Embryonic facial prominence (tissue), 1 donor: ENCODE data around the gene RELT.

Experiments used
- DNase-seq: peaks from one replicate; pipeline ENCODE4 v3.0.0-alpha.2; 2016; ENCODE audit errors: extremely low spot score

The RELT gene

DNA sequence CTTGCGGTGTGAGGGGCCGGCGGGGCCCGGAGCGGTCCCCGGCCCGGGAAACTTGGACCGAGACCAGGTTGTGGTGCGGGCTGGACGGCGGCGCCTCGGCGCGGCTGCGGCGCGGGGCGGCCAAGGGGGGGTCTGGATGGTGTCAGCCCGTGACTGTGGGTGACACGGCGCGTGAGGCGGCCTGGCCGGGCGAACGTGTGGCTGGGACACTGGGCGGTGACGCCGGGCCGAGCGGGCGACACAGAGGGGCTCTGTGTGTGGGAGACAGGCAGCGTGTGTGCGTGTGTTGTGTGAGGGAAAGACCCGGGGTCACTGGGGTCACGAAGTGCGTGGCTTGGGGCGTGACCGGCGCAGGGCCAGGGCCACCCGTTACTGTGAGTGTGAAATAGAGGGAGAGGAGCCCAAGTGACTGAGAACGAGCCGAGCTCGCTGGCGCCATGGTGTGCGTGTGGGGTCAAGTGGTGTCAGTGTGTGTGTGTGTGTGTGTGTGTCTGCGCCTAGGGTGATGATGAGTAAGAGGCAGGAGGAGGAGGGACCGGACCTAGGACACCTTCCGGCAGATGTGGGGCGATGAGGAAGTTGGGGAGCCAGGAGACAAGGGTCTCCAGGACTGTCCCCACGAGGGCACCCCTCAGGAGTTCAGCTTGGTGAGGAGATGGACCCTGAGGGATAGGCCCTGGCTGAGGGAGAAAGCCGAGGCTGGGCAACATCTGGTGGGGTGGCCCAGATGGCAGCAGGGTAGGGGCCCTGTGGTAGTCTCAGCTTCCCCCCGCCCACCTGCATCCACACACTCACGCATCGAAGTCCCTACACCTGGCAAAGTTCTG, 817 bp downstream of the RELT start:
- no peak for DNase-seq

DNA sequence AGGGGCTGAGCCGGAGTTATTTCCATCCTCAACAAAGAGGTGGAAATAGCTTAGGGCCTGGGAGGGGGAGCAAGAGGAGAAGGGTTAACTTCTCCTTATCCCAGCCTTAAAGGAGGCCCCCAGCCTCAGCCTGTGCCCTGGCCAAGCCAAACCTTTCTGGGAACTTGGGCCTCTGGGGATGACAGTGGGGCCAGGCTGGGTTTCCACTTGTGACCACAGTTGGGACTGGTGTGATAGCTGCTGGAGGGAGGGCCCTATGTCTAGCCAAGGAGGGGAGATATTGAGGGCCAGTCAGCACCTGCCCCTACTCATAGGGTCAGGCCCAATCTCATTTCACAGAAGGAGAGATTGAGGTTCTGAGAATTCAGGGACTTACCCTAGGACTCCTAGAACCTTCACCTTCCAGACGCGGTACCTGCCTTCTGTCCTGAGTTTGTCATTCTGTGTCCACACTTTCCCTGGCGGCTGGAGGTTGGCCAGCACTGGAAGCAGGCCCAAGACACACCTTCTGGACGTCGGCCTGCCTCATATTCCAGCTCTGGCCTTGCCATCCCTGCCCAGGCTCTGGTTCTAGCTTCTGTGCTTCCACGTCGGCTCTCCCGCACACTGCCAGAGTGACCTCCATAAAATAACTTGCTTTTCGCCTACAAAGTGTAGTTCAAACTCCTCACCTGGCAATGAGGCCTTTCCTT, 3.1 kb downstream of the RELT start:
- no peak for DNase-seq

DNA sequence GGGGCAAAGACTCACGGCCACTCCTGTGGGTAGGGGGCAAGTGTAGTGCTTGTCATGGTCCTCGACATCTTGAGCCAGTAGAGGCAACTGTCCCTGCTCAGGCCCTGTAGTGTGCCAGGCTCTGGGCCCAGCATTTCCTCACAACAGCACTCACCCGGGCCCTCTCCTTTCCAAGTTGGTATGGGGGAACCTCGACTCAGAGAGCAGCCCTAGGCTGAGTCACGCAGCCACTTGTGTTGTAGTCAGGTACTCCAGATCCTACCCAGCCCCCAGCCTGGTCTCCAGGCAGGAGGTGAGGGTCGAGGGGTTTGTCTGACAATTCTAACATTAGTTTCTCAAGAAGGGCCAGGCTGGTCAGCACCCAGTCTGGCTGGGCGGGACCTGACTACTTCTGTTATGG, 4.1 kb downstream of the RELT start:
- DNase-seq: no peak

DNA sequence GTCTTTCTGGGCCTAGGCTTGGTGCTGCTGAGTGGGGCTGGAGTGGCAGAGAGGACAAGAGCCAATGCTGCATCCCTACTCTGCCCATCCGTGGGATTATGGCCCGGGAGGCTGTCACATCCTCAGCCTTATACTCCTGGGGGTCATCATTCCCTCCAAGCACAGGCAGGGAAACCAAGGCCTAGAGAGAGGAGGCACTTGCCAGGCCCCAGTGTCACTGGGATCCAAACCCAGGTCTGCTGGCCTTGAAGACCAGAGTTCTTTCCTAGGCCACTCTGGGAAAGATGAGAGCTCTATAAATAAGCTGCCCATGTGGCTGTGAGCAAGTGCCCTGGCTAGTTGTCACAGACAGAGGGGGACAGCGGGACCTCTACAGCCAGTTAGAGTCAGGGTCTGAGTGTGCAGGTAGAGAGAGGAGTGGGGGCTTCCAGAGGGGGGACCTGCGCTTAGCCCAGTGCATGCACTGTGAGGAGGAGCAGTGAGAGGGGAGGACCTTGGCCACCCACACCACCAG, 4.8 kb downstream of the RELT start:
- no peak for DNase-seq

DNA sequence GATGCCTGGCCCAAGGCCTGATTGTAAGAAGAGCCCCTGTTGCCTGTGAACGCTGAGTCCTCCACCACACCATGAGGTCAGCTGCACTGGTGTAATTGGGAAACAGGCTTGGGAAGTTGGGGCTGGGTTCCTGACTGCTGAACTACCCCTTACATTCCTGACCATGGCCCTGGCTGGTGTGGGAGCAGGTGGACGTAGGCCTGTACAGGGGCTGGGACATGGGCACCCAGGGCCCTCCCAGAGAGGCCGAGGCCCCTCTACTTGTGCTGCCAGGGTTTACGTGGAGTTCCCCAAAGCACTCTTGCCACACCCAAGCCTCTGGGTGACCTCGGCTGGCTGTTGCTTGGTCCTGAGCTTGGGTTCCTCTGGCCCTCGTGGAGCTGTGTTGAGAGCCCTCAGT, 5.4 kb downstream of the RELT start:
- no peak for DNase-seq

DNA sequence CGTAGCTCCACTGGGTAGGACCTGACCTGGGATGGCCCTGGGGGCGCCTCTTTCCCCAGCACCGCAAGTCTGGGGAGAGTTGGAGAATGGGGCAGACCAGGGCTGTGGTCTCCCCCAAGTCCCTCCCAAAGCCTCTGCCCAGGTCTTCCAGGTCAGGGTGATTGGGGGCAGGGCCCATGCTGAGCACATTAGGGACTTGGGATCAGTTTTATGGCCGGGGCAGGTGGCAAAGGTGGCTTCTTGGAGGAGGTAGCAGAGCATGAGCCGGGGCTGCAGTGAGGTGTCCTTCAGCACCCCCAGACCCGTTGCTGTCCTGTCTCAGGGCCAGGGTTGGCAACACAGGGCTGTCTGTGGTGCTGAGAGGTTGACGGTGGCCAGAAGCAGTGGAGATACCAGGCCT, 6.0 kb downstream of the RELT start:
- DNase-seq: no peak

DNA sequence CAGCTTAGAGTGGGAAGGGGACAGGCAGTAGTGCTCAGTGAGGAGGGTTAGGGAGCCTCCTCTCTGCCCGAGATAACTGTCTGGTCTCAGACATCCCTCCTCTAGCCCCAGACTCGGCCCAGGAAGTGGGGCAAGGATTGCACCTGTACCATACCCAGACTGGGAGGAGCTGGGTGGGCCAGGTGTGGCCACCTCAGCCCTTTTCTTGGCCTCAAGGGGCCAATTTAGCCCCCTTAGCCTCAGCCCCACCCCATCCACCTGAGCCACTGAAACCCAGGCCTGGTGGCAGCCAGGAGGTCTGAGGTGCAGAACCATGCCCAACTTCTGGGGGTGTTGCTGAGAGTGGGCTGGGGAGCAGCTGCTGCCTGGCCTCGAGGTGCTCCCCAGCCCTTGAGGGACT, 6.5 kb downstream of the RELT start:
- DNase-seq: no peak

DNA sequence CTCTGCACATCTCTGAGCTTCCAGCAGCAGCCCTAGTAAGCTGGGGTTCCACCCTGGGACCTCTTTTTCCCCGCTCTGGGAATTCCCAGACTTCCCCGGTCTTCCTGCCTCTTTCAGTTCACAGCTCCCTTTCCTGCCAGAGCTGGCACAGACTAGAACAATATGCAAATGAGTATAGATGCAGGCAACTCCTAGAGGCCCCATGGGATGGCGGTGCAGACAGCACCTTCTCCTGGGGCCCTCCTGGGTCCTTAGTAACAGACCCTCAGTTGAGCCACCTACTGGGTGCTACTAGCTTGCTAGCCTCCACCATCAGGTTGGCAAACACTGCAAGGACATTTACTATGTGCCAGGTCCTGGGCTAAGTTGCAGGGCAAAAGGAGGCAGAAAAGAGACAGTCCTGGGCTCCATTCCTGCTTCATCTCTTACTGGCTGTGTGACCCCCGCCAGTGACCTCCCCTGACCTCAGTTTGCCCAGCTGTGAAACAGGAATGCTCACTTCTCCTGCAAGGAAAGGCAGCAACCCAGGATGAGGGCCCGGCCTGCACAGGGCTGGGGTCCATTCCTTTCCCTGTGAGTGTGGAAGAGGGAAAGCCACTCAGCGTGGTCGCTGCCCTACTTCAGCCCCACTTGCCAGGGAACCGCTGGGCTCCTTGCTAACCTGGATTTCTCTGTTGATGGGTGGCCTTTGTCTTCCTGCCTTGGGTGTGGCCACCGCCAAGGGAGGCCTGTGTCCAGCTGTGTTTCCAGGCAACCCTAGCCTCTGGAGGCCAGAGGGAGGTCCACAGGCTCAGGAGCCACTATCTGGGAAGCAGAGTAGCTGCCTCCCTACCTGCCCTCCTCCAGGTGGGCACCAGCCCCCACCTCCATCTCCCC, 7.3 kb downstream of the RELT start:
- no peak for DNase-seq

DNA sequence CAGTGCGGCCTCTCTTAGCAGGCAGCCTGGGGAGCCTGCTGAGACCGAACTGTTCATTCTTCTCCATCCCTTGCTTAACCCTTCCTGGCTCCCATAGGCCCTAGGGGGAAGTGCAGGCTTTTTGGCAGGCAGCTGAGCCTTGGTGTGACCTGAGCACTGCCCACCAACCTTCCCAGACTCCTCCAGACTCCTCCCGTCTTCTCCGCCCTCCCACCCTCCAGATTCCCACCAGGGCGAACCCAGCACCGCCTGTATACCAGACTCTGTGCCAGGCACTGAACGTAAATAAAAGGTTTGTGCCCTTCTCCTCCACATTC, 7.9 kb downstream of the RELT start:
- DNase-seq: no peak

DNA sequence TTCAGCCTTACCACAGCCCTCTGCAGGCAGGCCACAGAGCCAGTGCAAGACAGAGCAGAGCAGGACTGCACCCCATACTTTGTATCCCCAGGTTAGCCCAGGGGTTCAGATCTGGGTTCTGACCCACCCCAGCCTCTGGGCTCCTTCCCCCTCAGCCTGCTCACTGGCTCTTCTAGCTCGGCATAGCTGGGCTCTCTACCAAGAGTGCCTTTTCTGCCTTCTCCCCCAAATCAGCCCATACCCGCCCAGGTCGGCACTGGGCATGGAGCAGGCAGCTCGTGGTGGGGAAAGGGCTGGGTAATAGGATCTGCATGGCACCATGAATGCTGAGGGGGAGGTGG, 8.3 kb downstream of the RELT start:
- DNase-seq: no peak

DNA sequence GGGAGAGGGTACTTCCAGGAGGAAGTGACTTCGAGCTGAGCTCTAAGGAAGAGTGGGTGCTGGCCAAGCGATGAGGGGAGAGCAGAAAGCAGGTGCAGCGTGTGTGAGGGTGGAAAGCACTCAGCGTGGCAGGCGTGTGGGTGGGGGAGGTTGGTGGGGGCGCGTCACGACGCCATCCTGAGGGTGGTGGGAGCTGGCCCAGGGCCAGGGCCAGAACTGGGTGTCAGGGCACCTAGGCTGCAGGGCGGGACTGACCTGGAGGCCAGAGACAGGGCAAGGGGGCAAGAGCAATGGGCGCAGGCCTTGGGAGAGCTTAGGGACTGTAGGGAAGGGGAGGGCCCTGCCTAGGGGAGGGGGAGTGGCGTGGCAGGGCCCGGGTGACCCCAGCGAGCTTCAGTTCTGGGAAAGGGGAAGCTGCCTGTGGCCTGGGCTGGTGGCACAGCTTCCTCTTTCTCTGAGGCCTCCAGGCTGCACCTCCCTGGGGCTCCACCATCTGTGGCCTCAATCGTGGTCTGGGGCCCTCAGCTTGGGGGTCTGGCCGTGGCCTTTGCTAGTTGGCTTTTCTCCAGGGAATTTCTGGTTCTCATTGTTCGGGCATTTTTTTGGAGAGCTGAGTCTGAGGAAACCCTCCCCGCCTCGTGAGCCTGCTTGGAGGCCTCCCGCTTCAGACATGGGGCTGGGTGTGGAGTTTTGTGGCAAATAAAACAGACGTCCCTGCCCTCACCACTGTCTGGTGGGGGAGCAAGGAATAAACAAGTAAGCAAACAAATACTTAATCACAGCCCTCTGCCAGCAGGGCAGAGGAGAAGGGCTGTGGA, 8.9 kb downstream of the RELT start:
- DNase-seq: no peak

DNA sequence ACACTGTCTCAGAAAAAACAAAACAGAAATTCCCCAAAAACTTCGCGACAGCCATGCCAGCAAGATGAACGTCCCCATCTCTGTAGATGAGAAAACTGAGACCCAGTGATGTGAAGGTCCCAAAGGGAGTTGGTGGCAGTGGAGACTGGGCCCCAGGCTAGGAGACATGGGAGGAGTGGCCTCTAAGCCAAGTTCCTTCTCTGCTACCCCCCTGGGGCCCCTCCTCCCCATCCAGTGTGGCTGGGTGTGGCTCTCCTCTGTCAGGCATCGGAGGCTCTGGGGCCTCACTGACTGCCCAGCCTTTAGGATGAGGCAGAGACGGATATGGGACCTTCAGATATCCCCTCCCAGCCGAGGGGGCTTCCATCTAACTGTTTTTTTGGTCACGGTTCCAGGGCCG, 9.8 kb downstream of the RELT start:
- DNase-seq: no peak

DNA sequence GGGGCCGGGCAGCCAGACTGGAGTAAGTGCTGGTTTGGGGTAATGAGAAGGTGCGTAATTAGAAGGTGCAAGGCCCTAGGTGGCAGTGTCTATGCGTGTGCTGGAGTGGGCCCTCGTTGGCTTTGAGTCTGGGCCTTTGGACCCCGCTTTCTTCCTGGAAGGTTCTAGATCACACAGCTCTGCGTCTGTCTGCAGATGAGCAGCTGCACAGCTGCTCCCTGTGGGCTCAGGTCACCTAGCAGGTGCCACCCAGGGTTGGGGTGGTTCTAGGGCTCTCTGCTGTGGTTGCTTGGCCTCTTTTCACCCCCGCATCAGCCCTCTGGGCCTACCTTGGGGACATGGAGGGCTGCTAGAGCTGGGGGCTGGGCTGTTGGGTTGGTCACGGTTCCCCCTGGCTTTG, 10.3 kb downstream of the RELT start:
- DNase-seq: no peak

DNA sequence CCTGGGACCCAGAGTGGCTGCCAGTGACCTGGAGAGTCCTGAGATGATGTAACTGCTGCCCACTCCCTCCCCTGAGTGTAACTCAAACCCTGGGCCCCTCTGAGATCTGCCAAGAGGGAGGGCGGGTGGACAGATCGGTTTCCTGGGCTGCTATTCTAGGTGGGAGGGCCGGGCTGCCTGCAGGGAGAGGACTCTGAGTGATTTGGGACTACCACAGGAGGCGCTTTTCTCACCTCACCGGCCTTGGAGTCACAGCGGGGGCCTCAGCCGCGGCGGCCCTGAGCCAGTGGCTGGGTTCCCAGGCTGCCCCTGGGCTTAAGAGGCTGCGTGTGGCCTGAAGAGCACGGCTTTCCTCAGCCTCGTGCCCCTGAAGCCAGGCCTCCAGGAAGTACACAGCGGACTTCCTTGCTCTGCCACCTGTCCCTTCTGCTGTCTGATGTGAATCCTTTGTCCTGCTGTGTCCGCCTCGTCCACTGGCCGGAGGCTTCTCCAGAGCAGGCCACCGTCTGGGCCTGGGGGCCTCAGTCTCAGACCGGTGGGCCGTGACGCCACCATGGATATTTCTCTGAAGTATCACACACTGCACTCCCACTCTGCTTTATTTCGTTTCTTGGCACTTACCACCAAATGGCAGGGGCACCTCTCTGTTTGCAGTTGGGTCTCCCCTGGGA, 11.5 kb downstream of the RELT start:
- DNase-seq: no peak

DNA sequence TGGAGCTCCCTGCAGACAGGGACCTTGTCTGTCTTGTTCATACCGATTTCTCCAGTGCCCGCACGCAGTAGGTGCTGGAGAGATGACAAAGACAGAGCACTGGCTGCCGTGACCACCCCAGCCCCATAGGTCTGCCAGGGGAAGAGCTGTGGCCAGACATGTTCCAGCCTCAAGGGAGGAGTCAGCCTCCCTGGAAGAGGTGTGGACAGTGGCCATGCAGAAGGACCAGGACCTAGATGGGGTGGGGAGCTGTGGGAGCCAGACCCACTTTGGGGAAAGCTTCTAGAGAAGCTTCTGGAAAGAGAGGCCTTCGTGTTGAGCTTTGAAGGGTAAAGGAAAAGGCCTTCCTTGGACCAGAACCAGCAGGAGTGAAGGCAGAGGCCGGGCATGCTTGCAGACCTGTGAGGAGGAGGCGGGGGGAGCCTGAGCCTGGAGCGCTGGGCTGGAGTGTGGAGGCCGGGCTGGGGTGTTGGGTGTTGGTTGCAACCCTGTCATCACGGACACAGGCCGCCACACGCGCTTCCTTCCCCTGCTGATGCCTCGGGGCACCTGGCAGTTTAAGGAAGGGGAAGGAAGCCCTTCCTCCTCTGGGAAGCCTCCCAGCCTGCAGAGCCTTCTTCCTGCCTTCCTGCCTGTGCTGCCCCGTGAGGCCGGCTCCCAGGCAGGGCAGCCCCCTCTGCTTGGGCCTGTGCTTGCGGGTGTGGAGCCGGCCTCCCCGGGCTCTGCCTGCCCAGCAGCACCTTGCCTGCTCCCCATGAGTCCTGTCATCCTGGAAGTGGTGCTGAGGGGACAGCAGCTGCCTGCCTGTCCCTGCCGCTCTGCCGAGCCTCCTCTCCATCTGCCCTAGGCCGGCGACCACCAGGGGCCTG, 12.3 kb downstream of the RELT start:
- DNase-seq: no peak

DNA sequence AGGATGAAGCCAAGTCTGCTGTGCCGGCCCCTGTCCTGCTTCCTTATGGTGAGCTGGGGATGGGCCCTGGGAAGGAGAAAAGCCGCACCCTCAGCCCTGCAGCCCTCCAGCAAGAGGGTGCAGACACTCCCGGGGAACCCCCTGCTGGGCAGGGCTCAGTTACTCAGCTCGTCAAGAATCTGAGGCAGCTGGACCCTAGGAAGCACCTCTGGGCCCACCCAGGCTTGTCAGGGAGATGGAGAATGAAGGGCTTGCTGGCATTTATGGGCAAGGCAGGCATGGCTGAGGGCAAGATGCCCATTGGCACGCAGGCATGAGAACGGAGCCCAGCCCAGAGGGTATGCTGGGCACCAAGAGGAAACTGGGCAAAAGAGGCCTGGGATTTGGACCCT, 12.9 kb downstream of the RELT start:
- no peak for DNase-seq

DNA sequence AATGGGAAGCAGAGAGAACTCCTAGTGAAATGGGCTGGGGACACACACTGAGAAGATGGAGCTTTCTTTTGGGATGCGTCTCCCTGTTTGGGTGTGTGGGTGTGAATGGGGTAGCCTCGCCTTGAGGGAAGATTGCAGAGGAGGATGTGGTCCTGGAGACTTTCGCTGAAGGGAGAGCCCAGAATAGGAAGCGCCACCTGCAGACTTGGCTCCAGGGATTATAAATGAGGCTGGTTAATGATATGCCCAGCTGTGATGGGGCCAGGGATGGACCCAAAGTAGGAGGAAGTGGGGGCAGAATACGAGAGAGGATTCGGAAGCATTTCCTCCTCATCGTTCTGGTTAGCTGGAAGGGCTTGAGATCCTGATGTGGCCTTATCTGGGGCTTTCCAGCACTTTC, 13.7 kb downstream of the RELT start:
- no peak for DNase-seq

DNA sequence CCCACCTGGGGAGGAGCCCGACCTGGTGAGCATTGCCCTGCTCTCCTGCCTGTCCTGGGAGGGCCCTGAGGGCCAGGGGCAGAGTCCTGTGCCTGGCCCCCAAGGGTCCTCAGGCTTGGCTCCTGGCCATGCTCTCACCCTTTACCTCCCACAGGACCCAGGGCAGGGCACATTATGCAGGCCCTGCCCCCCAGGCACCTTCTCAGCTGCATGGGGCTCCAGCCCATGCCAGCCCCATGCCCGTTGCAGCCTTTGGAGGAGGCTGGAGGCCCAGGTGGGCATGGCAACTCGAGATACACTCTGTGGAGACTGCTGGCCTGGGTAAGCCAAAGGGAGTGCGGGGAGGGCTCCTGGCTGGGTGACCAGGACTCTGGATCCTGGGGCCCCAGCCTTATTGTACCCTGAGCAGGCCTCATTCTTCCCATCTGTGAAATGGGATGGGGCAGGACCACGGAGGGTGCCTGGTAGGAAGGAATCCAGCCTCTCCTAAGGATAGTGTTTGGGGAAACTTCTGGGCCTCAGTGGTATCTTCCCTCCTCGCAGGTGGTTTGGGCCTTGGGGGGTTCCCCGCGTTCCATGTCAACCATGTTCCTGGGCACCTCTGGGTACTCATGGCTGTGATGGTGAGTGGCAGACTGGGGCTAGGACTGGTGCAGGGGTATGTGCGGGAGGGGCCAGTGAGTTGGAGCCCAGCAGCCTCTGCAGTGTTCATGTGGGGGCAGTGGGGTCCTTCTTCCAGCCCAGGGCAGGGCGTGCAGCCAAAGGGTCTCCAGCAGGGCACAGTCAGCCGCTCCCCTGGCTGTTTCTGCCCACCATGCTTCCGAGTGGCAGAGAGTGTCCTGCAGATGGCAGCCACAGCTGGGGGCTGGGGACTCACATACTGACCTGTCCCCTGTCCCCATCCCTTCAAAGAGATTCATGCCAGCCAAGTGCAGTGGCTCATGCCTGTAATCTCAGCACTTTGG, 14.7 kb downstream of the RELT start:
- DNase-seq: no peak

DNA sequence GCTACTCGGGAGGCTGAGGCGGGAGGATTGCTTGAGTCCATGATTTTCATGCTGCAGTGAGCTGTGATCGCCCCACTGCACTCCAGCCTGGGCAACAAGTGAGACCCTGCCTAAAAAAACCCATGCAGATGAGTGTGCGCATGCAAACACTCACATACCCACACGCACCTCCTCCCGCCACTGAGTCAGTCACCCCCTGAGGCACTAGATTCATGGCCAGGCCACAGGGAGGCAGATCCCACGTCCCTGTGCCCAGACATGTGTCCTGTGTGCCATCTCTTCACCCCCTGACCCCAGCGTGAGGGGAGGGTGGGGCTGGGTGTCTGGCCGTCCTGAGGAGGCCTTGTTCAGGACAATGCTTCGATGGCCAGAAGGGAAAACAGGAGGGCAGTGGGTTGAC, 15.5 kb downstream of the RELT start:
- DNase-seq: no peak
